Upper lobe of right lung (tissue), 1 donor: ENCODE data around the gene SLC38A8. TPM values are rescaled to one million over a fixed set of nuclear protein-coding genes. Genes with fewer than 3 reads are reported as not detected.

ENCODE experiments used
- ATAC-seq: fragments of 200-7000 bp; cut with Tn5 transposase; one replicate; pipeline ENCODE4 v1.9.1; 2020; ENCODE audit warnings: mild to moderate bottlenecking, moderate library complexity
- DNase-seq: peaks from one replicate; pipeline ENCODE4 v3.0.0-alpha.2; 2020
- H3K27ac ChIP-seq: fragments of 200-600 bp; one replicate; pipeline ENCODE4 v1.8.0; 2022
- H3K27me3 ChIP-seq: fragments of 200-600 bp; one replicate; pipeline ENCODE4 v1.8.0; 2022; ENCODE audit warnings: mild to moderate bottlenecking
- H3K36me3 ChIP-seq: fragments of 200-600 bp; one replicate; pipeline ENCODE4 v1.8.0; 2022
- H3K4me1 ChIP-seq: fragments of 200-600 bp; one replicate; pipeline ENCODE4 v1.8.0; 2022
- H3K4me3 ChIP-seq: fragments of 200-600 bp; one replicate; pipeline ENCODE4 v1.8.0; 2022; ENCODE audit warnings: mild to moderate bottlenecking
- H3K9me3 ChIP-seq: fragments of 200-600 bp; one replicate; pipeline ENCODE4 v1.8.0; 2022
- CTCF ChIP-seq: fragments of 200-600 bp; IDR thresholded peaks from one replicate; pipeline ENCODE4 v1.8.0; 2022; ENCODE audit warnings: antibody characterized with exemption
- intact Hi-C: fragments of 100-400 bp; cut with DNase I; formaldehyde crosslinking; loops from one replicate; pipeline ENCODE4 v1.11.0; 2022
- total RNA-seq: library from RNA; stranded (reverse); fragmentation: NEBNext Ultra II Directional; extraction: Animal tissue kit (Norgen Biotek cat#: 25700); gene quantifications from one replicate; pipeline ENCODE4 v1.2.1, GENCODE V29; 2021
- donor health status: DM: no; HTN: yes; CAD: no; lungs with severe emphysema.

Gene SLC38A8
- total RNA-seq, 1 donor from 2014 or later: not detected

- no peak for TF ChIP-seq CTCF
- intact Hi-C loops: no loop called here
- no peak for ATAC-seq
- no peaks in the 10 kb centered on the region for H3K9me3 ChIP-seq
- no peak overlapping the region for H3K27ac ChIP-seq
- H3K27me3 ChIP-seq: no peaks in the 10 kb centered on the region
- H3K4me3 ChIP-seq: no peak overlapping the region
- H3K36me3 ChIP-seq: peaks cover 83% of the 10 kb centered on the region
- DNase-seq: peak; percentile 38
- no peaks in the 10 kb centered on the region for H3K4me1 ChIP-seq
These were observed 11.7 kb upstream of the SLC38A8 start for GRCh38 chr16:84054271-84054670.

- Histone ChIP-seq H3K9me3 (no peaks in the 10 kb centered on the region), H3K27me3 (no peaks in the 10 kb centered on the region), H3K4me1 (no peaks in the 10 kb centered on the region), H3K27ac (no peak overlapping the region), H3K36me3 (peaks cover 80% of the 10 kb centered on the region), H3K4me3 (no peak overlapping the region)
- ATAC-seq (no peak), DNase-seq (peak; percentile 40)
- intact Hi-C loops: no loop called here
- TF ChIP-seq CTCF: no peak
These were observed 10.6 kb upstream of the SLC38A8 start for GRCh38 chr16:84053237-84053636.

DNA sequence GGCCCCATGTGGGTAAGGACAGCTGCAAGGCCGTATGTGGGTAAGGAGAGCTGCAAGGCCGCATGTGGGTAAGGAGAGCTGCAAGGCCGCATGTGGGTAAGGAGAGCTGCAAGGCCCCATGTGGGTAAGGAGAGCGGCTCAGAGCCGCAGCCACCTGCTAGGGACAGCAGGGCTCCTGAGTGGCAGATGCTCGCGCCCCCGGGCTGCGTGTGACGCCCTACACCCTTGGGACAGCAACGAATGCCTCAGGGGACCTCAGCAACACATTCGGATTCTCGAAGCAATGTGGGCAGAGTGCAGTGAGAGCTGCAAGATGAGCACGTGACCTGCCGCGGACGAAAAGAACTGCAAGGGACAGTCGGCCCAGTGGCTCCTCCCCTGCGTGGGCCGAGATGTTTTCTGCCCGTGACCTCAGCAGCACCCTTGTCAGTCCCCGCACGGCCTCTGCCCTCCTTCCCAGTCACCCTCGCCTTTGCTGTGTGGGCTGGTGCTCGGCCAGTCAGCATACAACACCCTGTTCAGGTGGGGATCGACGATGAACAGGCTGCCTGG is 9.6 kb upstream of the SLC38A8 start:
- Histone ChIP-seq H3K27ac (no peak overlapping the region), H3K4me1 (no peaks in the 10 kb centered on the region), H3K27me3 (no peaks in the 10 kb centered on the region), H3K36me3 (peaks cover 69% of the 10 kb centered on the region), H3K4me3 (no peak overlapping the region), H3K9me3 (no peaks in the 10 kb centered on the region)
- ATAC-seq: no peak
- intact Hi-C loops: no loop called here
- DNase-seq: peak; percentile 60
- TF ChIP-seq CTCF: no peak

DNA sequence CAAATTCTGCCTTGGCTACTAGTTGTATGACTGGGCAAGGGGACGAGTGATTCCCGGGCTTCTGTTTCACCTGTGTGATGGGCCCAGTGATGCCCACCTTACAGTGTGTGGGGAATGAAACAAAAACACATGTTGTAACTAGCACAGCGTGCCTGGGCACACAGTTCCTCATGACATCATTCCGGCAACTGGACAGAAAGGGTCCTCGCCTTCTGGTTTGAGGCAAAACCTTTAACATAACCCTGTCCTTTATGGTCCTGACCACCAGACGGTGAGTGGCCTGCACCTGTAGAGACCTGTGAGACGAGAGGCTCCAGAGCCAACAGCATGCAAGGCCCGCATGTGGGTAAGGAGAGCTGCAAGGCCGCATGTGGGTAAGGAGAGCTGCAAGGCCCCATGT is 7.7 kb upstream of the SLC38A8 start:
- Histone ChIP-seq H3K9me3 (no peaks in the 10 kb centered on the region), H3K36me3 (peaks cover 51% of the 10 kb centered on the region), H3K4me1 (no peaks in the 10 kb centered on the region), H3K27ac (no peak overlapping the region), H3K27me3 (no peaks in the 10 kb centered on the region), H3K4me3 (no peak overlapping the region)
- TF ChIP-seq CTCF: no peak
- intact Hi-C loops: no loop called here
- ATAC-seq: no peak
- peak; percentile 19 for DNase-seq

DNA sequence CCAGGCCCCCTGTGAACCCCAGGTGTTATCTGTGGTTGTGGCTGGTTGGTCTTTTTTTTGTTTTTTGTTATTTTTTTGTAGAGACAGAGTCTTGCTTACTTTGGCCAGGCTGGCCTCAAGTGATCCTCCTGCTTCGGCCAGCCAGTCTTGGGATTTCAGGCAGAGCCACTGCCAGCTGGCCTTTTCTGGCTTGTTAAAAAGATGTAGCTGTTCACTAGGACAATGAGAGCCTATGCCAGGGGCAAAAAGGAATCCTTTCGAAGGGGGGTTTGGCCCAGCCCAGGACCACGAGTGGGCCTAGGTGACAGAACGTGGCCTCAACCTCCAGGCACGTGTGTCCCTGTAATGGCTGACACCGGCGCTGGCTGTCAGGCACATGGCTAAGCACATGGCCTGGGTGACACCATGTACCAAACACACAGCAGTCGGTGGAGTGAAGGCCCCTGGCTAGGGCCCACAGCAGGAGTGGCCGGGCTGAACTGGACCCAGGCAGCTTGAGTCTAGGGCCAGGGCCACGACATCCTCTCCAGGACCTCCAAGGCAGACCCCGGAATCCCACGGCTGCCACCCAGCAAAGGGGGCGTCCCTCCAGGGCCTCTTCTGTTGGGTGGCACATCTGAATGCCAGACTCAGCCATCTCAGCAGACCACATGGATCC is 6.9 kb upstream of the SLC38A8 start:
- no peak overlapping the region for H3K4me3 ChIP-seq
- no peaks in the 10 kb centered on the region for H3K4me1 ChIP-seq
- no peak for TF ChIP-seq CTCF
- no peak overlapping the region for H3K27ac ChIP-seq
- peaks cover 43% of the 10 kb centered on the region for H3K36me3 ChIP-seq
- intact Hi-C loops: no loop called here
- DNase-seq: peak; percentile 55
- H3K27me3 ChIP-seq: no peaks in the 10 kb centered on the region
- no peak for ATAC-seq
- H3K9me3 ChIP-seq: no peaks in the 10 kb centered on the region
